HCT116 (cell line): ENCODE measurements around the gene SETD2. TPM values are rescaled to one million over a fixed set of nuclear protein-coding genes. Genes with fewer than 3 reads are reported as not detected.

ENCODE experiments used
- ATAC-seq: fragments of 200-7000 bp; cut with Tn5 transposase; 2 replicates; pipeline ENCODE4 v1.9.1; 2020; ENCODE audit warnings: mild to moderate bottlenecking, moderate library complexity
- BruUV-seq: library from RNA; stranded (reverse); fragments of 400-500 nt; replicated peaks from 2 replicates; lab custom pipeline; 2021; lab: Mats Ljungman, UMichigan
- CTCF ChIA-PET: fragments of 300-600 bp; sonication (Branson Sonifier 250); formaldehyde crosslinking; loops from one replicate; lab custom pipeline; 2021; ENCODE audit warnings: antibody characterized with exemption; lab: Charles Lee
- POLR2A ChIA-PET: fragments of 300-600, 350-600 bp; sonication (Branson Sonifier 250); formaldehyde crosslinking; loops from one replicate; lab custom pipeline; 2021; ENCODE audit warnings: antibody characterized with exemption; lab: Charles Lee
- RAD21 ChIA-PET, 2 experiments: fragments of 300-600 bp; sonication (Branson Sonifier 250); formaldehyde crosslinking; loops; one replicate each; lab custom pipeline; 2023; ENCODE audit warnings: low total read pairs in 2 of 2; ENCODE audit not compliant: uncharacterized antibody in 2 of 2, unreplicated experiment in 2 of 2, low non-redundant PET in 1 of 2; lab: Charles Lee
- DNase-seq: peaks from one replicate; pipeline ENCODE4 v3.0.0-alpha.2; 2010; ENCODE audit warnings: low read depth, low spot score
- H2AFZ ChIP-seq: fragments of 200-600 bp; shearing (Covaris generic), sonication (generic); 2 replicates; pipeline ENCODE4 v1.6.1; 2017; ENCODE audit warnings: low read depth, mixed run types, mixed read lengths, antibody characterized with exemption, low read length; ENCODE audit not compliant: poor library complexity, severe bottlenecking
- H3K27ac ChIP-seq: 2 replicates; pipeline ENCODE4 v1.5.1; 2012; ENCODE audit warnings: low read depth, low read length
- H3K27me3 ChIP-seq: fragments of 200-600 bp; sonication (generic); 2 replicates; pipeline ENCODE4 v1.6.1; 2016; ENCODE audit warnings: mixed run types, low read length, mixed read lengths; ENCODE audit not compliant: insufficient read depth
- H3K36me3 ChIP-seq, 2 experiments: fragments of 200-500 bp in 1 of 2; fragments of 200-600 bp in 1 of 2; sonication (Bioruptor generic) in 1 of 2; sonication (generic) in 1 of 2; 2 replicates each; pipeline versions ENCODE4 v1.5.1 to v1.6.1; 2014 to 2016; ENCODE audit warnings: low read length in 2 of 2, inconsistent platforms in 1 of 2, mixed read lengths in 1 of 2, mixed run types in 1 of 2; ENCODE audit not compliant: insufficient read depth in 2 of 2, control insufficient read depth in 1 of 2
- H3K4me1 ChIP-seq, 2 experiments: fragments of 200-600 bp in 1 of 2; sonication (generic) in 1 of 2; 2 replicates each; pipeline versions ENCODE4 v1.5.1 to v1.6.1; 2012 to 2017; ENCODE audit warnings: low read length in 2 of 2, inconsistent platforms in 1 of 2, mild to moderate bottlenecking in 1 of 2, mixed read lengths in 1 of 2, mixed run types in 1 of 2, moderate library complexity in 1 of 2; ENCODE audit not compliant: insufficient read depth in 2 of 2, control insufficient read depth in 1 of 2
- H3K4me2 ChIP-seq: fragments of 200-600 bp; sonication (generic); 2 replicates; pipeline ENCODE4 v1.6.1; 2017; ENCODE audit warnings: mixed run types, low read length, mixed read lengths
- H3K4me3 ChIP-seq, 2 experiments: fragments of 200-600 bp in 1 of 2; sonication (generic) in 1 of 2; replicated peaks in 1 of 2; 2 replicates each; pipeline ENCODE4 v1.5.1; 2011 to 2016; ENCODE audit warnings: low read length in 2 of 2, control low read depth in 1 of 2, low read depth in 1 of 2, mild to moderate bottlenecking in 1 of 2, mixed read lengths in 1 of 2, mixed run types in 1 of 2
- H3K79me2 ChIP-seq: fragments of 200-600 bp; sonication (generic); 2 replicates; pipeline ENCODE4 v1.6.1; 2017; ENCODE audit warnings: mild to moderate bottlenecking, mixed run types, low read length, moderate library complexity, mixed read lengths; ENCODE audit not compliant: insufficient read depth
- H3K9ac ChIP-seq: fragments of 200-600 bp; sonication (generic); 2 replicates; pipeline ENCODE4 v1.6.1; 2016; ENCODE audit warnings: low read length, mixed read lengths
- H3K9me2 ChIP-seq: fragments of 200-600 bp; sonication (generic), shearing (Covaris generic); 2 replicates; pipeline ENCODE4 v1.6.1; 2017; ENCODE audit warnings: mixed run types, mild to moderate bottlenecking, moderate library complexity; ENCODE audit not compliant: insufficient read depth
- H3K9me3 ChIP-seq, 2 experiments: fragments of 200-500 bp in 1 of 2; fragments of 200-600 bp in 1 of 2; sonication (Bioruptor generic) in 1 of 2; sonication (generic) in 1 of 2; 2 replicates each; pipeline ENCODE4 v1.6.1; 2014 to 2017; ENCODE audit warnings: low read length in 2 of 2, mixed read lengths in 2 of 2, inconsistent platforms in 1 of 2, low read depth in 1 of 2, mild to moderate bottlenecking in 1 of 2, mixed run types in 1 of 2, moderate library complexity in 1 of 2; ENCODE audit not compliant: control insufficient read depth in 1 of 2, insufficient read depth in 1 of 2
- H4K20me1 ChIP-seq: fragments of 200-600 bp; sonication (generic), shearing (Covaris generic); 2 replicates; pipeline ENCODE4 v1.6.1; 2017; ENCODE audit warnings: mixed run types, mild to moderate bottlenecking, moderate library complexity; ENCODE audit not compliant: insufficient read depth
- CBX3 ChIP-seq: IDR thresholded peaks from 2 replicates; pipeline ENCODE4 v1.6.1; 2012; ENCODE audit warnings: low read depth
- EZH2 ChIP-seq: fragments of 200-600 bp; sonication (generic); IDR thresholded peaks from 2 replicates; pipeline ENCODE4 v1.6.1; 2017; ENCODE audit warnings: antibody characterized with exemption, mixed run types
- EZH2phosphoT487 ChIP-seq: fragments of 200-600 bp; IDR thresholded peaks from 2 replicates; pipeline ENCODE4 v1.6.1; 2018; ENCODE audit warnings: antibody characterized with exemption, borderline replicate concordance
- FOSL1 ChIP-seq: IDR thresholded peaks from 2 replicates; pipeline ENCODE4 v1.6.1; 2012; ENCODE audit warnings: low read depth
- JUND ChIP-seq: IDR thresholded peaks from 2 replicates; pipeline ENCODE4 v1.6.1; 2012
- POLR2A ChIP-seq: IDR thresholded peaks from 2 replicates; pipeline ENCODE4 v1.7.0; 2011; ENCODE audit warnings: borderline replicate concordance; ENCODE audit not compliant: insufficient read depth, insufficient read length; ENCODE audit errors: extremely low read depth
- POLR2AphosphoS5 ChIP-seq: IDR thresholded peaks from 2 replicates; pipeline ENCODE4 v1.6.1; 2011; ENCODE audit warnings: mild to moderate bottlenecking, low read depth, low read length, moderate library complexity
- SIN3A ChIP-seq: IDR thresholded peaks from 2 replicates; pipeline ENCODE4 v1.6.1; 2012; ENCODE audit warnings: low read depth
- intact Hi-C: fragments of 100-400 bp; cut with micrococcal nuclease; formaldehyde crosslinking; loops from 2 replicates; pipeline ENCODE4 v1.10.0; 2022
- total RNA-seq: library from RNA; stranded (reverse); gene quantifications from one replicate; pipeline ENCODE4 v1.2.1, GENCODE V29; 2021; ENCODE audit not compliant: unreplicated experiment
- TF ChIP-seq, protein P1 (sequence below): IDR thresholded peaks from 2 replicates; pipeline ENCODE4 v1.6.1; 2011; ENCODE audit warnings: mild to moderate bottlenecking, low read length, moderate library complexity; ENCODE audit not compliant: insufficient replicate concordance; ENCODE audit errors: extremely low read depth
- TF ChIP-seq, protein P2 (sequence below): IDR thresholded peaks from 2 replicates; pipeline ENCODE4 v1.6.1; 2012
- TF ChIP-seq, protein P3 (sequence below): IDR thresholded peaks from 2 replicates; pipeline ENCODE4 v1.6.1; 2012; ENCODE audit warnings: low read depth

SETD2 gene
- total RNA-seq, 1 experiment from 2014 or later, result 33.0 TPM

DNA sequence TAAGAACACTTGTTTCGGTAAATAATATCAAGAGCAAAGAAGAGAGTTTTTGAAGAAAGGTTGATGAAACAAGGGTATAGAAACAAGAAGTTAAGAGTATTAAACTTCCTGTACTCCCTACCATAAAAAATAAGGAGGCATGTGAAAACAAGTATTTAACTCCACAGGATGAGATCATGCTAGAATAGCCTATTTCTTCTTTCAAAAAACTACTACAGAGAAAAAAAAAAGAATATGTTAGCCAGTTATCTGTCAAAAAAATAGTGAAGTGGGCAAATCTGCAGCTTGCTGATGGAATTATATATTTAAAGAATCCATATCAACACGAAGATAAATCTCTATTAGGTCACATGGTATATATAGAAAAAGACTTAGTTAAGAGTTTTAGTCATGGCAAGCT, 33.4 kb downstream of the SETD2 start:
- RAD21 ChIA-PET, result no interaction called here
- ATAC-seq (no peak), DNase-seq (no peak)
- POLR2A ChIA-PET, result no interaction called here
- Histone ChIP-seq H3K9me2 (no peaks in the 10 kb centered on the region), H3K4me2 (no peak overlapping the region), H3K9ac (no peak overlapping the region), H3K36me3 (no peaks in the 10 kb centered on the region), H3K4me3 (no peak overlapping the region), H3K27me3 (no peaks in the 10 kb centered on the region), H4K20me1 (peaks cover 23% of the 10 kb centered on the region; the same call in 1 of the 2 replicates), H3K79me2 (peaks cover 97% of the 10 kb centered on the region), H3K4me1 (no peaks in the 10 kb centered on the region), H3K9me3 (no peaks in the 10 kb centered on the region), H2AFZ (no peak overlapping the region), H3K27ac (no peak overlapping the region)
- intact Hi-C loops, result no loop called here
- CTCF ChIA-PET, result no interaction called here
- BruUV-seq, result no TSS peak
- TF ChIP-seq SIN3A (no peak), EZH2phosphoT487 (no peak), EZH2 (no peak), POLR2AphosphoS5 (no peak), POLR2A (no peak), JUND (no peak), FOSL1 (no peak), CBX3 (no peak)
- TF ChIP-seq, protein P1, sequence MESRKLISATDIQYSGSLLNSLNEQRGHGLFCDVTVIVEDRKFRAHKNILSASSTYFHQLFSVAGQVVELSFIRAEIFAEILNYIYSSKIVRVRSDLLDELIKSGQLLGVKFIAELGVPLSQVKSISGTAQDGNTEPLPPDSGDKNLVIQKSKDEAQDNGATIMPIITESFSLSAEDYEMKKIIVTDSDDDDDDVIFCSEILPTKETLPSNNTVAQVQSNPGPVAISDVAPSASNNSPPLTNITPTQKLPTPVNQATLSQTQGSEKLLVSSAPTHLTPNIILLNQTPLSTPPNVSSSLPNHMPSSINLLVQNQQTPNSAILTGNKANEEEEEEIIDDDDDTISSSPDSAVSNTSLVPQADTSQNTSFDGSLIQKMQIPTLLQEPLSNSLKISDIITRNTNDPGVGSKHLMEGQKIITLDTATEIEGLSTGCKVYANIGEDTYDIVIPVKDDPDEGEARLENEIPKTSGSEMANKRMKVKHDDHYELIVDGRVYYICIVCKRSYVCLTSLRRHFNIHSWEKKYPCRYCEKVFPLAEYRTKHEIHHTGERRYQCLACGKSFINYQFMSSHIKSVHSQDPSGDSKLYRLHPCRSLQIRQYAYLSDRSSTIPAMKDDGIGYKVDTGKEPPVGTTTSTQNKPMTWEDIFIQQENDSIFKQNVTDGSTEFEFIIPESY, result no peak
- TF ChIP-seq, protein P2, sequence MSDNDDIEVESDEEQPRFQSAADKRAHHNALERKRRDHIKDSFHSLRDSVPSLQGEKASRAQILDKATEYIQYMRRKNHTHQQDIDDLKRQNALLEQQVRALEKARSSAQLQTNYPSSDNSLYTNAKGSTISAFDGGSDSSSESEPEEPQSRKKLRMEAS, result no peak
- TF ChIP-seq, protein P3, sequence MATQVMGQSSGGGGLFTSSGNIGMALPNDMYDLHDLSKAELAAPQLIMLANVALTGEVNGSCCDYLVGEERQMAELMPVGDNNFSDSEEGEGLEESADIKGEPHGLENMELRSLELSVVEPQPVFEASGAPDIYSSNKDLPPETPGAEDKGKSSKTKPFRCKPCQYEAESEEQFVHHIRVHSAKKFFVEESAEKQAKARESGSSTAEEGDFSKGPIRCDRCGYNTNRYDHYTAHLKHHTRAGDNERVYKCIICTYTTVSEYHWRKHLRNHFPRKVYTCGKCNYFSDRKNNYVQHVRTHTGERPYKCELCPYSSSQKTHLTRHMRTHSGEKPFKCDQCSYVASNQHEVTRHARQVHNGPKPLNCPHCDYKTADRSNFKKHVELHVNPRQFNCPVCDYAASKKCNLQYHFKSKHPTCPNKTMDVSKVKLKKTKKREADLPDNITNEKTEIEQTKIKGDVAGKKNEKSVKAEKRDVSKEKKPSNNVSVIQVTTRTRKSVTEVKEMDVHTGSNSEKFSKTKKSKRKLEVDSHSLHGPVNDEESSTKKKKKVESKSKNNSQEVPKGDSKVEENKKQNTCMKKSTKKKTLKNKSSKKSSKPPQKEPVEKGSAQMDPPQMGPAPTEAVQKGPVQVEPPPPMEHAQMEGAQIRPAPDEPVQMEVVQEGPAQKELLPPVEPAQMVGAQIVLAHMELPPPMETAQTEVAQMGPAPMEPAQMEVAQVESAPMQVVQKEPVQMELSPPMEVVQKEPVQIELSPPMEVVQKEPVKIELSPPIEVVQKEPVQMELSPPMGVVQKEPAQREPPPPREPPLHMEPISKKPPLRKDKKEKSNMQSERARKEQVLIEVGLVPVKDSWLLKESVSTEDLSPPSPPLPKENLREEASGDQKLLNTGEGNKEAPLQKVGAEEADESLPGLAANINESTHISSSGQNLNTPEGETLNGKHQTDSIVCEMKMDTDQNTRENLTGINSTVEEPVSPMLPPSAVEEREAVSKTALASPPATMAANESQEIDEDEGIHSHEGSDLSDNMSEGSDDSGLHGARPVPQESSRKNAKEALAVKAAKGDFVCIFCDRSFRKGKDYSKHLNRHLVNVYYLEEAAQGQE, result no peak
